Ecto neural progenitor cell (in vitro differentiated cells): ENCODE data around the gene CREBZF.

Experiments
- DNase-seq: peaks from one replicate; pipeline ENCODE4 v3.0.0-alpha.2; 2018; ENCODE audit warnings: low spot score

CREBZF gene

DNA sequence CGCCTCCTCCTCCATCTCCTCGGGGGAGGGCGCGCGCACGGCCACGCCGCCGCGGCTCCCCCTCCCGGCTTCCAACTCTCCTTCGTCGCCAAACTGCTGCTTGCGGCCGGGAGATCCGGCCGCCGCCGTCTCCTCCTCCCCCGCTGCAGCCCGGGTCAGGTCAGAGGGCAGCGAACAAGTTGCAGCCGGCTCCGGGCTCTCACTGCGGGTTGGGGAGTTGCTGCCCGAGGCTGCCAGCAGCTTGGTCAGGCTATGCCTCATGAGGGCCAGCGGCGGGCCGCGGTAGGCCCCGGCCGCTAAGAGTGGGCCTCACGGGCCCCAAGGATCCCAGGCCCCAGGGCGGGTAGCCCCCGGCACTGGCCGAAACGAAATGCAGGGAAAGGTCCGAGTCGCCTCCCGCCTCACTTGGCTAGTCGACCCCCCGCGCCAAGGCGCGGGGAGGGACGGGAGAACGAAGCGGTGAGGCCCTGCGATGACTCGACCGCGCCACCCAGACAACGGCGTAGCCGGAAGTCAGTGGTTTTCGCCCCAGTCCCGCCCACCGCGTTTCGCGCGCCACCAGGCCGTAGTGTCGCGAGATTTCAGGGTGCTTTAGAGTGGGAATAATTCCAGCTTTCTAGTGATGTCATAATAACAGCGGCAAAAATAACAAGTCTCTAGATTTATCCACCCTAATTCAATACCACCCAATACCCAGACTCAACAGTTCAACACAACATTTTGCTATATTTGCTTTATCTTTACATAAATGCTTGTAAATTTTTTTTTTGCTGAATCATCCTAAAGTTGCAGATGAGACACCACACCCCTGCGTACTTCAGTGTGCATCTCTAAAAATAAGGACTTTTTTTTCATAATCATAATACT, at the start of gene CREBZF:
TSS of gene CREBZF (minus strand) at position 515 of the 867 bp plus-strand sequence. CDS start at position 261, 254 bp downstream.
- DNase-seq: peak; percentile 95

DNA sequence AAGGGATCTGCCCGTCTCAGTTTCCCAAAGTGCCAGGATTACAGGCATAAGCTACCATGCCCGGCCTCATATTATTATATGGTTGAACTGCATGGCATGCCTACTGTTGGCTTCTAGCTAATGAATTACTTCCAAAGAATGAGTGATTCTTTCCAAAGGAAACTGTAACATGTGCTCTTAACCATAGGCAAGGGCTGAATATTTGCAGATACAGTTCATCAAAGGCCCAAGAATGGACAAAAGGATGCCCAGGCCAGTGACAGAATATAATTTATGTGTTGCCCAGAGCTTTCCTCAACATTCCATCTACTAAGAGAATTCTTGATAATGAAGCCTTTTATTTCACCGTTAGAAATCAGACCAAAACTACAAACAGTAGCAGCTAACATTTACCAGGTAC, 48.0 kb upstream of the CREBZF start:
- no peak for DNase-seq

- no peak for DNase-seq
Observed at GRCh38 chr11:85710917-85711316, 46.0 kb upstream of the CREBZF start.

DNA sequence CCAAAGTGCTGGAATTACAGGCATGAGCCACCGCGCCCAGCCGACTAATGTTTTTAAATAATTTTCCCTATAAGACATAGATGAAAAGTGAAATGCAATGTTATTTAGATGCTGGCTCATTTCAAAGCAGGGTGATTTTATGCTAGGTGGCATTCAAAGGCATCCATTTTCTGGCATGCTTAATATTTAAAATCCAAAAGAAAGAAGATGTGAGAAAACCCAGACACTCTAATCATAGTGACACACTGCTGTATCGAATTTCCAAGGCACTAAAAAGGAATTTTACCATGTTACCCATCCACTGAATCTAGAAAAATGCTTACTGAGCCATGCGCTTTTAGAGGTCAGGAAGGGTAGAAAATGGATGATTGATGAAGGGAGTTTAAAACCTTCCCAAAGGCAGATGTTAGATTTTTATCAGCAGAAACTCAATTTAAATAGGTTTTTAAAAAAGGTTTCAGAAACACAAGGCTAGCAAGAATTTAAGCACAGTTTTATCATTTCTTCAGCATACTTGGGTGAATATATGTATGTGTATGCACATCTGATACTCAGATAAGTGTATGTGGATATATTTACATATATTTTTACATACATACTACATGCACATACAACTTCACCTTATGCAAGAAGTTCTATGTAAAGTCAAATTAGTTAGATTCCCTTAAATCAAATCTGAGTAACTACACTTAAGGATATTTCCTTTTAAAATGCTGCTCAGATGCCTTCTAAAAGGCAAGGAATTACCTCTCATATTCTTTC, 45.2 kb upstream of the CREBZF start:
- DNase-seq: no peak

DNA sequence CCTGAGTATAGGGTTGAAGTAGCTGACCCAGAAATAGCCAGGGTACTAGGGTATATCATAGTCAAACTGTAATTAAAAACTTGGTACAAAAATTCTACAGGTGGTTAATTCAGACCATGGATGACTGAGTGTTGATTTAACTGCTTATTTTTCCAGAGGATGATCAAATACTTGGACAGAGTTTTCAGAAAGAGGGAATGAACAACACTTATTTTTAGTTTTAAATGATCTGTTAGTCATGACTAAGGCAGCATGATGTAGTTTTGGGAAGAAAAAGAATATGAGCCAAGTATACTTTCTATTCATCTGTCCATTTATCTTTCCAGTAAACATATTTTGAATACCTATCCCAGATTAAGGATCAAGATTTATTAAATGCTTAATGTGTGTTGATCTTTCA, 40.9 kb upstream of the CREBZF start:
- DNase-seq: no peak

DNA sequence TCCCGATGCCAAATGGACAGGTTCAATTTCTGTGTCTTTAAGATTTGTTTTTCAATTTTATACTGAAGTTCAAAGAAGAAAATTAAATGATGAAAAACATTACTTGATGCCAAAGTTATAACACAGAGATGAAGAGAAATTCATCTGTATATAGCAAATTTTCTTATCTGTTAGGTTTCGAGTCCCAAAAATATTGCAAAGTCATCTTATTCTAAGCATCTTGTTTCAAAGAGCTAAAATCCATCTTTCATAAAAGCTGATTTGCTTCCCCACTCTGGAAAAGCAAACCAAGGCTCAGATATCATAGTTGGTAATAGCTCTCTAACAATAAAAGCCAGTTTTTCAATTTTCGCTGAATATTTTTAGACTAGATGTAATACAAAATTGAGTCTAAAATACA, 40.0 kb upstream of the CREBZF start:
- no peak for DNase-seq

DNA sequence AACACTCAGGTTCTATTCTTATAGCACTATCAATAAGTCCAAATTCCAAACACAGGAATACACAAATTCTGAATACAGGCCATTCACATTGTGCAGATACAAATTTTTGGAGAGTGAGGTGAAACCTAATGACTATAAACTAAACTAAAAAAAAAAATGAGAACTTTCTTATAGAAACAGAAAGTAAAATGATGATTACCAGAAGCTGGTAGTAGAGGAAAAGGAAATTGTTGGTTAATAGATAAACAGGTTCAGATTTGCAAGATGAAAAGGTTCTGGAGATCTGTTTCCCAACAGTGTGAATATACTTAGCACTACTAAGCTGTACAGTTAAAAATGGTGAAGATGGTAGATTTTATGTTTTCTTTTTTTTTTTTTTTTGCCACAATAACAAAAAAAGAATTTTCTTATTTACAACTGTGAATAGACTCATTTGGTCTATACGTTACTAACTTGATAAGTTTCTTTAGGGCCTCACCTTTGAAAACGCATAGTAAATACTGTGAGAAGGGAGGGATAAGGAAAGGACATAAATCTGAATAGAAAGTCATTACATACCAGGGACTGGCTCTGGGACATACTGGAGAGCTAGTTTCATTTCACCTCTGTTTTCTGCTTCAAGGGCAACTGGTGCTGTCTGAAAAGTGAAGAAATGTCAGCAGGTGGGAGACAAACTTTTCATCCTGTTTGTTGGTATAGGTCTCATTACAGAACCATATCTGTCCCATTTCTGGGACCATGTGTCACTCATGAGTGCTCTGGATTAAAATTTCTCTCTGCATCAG, 35.2 kb upstream of the CREBZF start:
- DNase-seq: no peak

DNA sequence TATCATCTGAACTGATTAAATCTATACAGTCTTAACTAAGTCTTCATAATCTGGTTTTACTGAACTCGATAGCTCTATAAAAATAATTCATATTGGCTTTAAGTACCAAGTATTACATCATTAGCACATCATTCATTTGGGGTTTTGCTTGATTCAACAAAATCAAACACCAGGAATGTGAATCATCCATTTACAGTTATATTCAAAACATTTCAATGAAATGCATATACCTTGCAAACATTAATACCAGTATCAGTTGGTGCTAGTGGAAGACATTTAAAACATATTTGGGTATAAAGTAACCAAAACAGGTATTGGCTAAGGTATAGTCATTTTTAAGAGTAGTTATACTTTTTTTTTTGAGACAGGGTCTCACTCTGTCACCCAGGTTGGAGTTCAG, 33.3 kb upstream of the CREBZF start:
- no peak for DNase-seq

GRCh38 chr11:85697747-85698146, 32.8 kb upstream of the CREBZF start:
- no peak for DNase-seq

- no peak for DNase-seq
Observed at GRCh38 chr11:85695546-85695945, 30.6 kb upstream of the CREBZF start.

GRCh38 chr11:85694385-85694980, 29.6 kb upstream of the CREBZF start:
- DNase-seq: no peak

GRCh38 chr11:85685820-85686459, 21.0 kb upstream of the CREBZF start, which contains the start of gene CCDC89:
CCDC89 (minus strand) TSS chr11:85686195; CDS start chr11:85686130, 65 bp downstream.
- no peak for DNase-seq

DNA sequence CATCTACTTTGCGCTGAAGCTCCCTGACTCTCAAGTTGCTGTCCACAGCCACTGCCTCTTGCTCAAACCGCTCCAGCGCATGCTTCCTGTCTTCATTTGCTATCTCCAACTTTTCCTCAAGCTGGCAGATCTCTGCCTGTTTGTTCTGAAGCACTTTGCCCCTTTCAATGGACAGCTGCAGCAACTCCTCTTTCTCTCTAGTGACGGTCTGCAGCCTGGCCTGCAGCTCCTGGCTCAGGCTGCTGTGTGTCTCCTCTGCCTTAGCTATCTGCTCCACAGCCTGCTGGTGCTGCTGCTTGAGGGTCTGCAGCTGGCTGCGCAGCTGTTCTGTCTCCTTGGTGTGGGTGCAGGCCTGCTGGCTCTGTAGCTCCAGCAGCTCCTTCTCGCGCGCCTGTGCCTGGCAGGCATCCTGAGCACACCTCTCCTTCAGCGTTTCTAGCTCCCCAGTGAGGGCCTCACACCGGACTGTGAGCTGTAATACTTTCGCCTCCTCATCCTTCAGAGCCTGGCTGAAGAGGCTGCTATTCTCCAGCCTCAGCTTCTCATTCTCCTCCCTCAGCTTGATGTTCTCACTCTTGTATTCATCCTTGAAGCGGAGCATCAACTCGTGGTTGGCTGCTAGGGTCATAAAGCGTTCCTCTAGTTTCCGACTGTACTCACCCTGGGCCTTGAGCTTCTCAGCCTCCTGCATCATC, 20.3 kb upstream of the CREBZF start:
- no peak for DNase-seq

GRCh38 chr11:85682330-85683305, 17.7 kb upstream of the CREBZF start:
- DNase-seq: no peak

DNA sequence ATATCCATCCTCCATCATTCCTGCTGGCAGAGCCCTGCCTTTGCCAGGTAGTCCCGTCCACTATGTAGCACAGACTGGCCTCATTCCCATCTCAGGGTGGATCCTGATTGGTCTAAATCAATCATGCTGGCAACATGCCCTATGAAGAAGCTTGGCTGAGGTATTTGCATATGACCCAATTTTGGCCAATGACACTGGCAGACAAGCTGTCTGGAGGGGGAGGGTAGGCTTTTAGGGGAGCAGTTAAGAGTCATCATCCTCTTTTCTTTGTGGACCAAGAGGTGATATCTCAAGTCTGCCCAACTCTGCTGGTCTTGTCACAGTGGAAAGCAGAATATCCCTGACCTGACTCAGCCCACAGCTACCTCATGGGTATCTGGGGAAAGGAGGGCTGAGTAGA, 16.0 kb upstream of the CREBZF start:
- DNase-seq: no peak

DNA sequence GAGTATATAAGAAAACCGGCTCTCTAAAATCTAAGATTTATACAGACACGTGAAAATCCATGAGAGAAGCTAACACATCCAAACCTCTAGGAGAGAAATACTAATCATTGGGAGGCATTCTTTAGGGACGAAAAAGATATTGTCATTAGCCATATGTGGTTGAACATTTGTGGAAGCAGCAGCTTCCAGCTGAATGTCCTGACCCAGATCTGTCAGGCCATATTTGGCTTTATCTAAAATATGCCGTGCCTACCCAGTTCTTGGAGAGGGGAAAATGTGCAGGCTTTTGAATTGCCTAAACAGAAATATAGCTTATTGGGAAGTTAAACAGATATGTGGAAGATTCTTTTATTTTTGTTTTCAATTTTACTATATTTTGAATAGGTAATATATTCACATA, 14.6 kb upstream of the CREBZF start:
- DNase-seq: no peak

DNA sequence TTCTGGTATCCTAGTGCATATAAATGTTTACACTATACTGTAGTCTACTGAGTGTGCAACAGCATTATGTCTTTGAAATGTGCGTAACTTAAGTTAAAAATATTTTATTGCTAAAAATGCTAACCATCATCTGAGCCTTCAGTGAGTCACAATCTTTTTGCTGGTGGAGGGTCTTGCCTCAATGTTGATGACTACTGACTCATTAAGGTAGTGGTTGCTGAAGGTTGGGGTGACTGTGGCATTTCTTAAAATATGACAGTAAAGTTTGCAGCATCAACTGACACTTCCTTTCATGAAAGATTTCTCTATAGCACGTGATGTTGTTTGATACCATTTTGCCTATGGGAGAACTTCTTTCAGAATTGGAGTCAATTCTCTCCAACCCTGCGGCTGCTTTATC, 8.5 kb upstream of the CREBZF start:
- DNase-seq: no peak

DNA sequence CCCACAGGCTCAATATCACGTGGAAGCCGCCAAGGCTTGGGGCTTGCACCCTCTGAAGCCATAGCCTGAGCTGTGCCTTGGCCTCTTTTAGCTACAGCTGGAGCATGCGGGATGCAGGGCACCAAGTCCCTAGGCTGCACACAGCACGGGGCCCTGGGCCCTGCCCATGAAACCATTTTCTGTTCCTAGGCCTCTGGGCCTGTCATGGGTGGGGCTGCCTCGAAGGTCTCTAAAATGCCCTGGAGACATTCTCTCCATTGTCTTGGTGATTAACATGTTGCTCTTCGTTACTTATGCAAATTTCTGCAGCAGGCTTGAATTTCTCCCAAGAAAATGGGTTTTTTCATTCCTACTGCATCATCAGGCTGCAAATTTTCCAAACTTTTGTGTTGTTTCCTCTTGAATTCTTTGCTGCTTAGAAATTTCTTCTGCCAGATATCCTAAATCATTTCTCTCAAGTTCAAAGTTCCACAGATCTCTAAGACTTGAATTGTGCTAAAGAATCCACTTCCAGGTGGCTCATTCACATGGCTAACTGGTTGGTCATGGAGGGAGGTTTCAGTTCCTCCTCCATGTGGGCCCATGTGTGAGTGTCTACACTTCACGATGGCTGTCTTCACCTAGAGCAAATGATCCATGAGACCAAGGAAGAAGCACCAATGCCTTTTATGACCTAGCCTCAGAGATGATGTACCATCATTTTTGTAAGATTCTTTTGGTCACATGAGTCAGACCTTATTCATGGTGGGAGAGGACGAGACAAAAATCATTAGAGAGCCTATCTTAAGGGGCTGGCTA, 7.4 kb upstream of the CREBZF start:
- no peak for DNase-seq
